Stimulated activated CD4-positive, alpha-beta T cell treated with anti-CD3 and anti-CD28 coated beads, Interleukin-1b, Interleukin-23, amount 100 ng/mL, for 48 hours (primary cell): Measurements from ENCODE around the gene PGLYRP4.

ENCODE experiments used
- DNase-seq: peaks from one replicate; pipeline ENCODE4 v3.0.0-alpha.2; 2020

The PGLYRP4 gene

DNA sequence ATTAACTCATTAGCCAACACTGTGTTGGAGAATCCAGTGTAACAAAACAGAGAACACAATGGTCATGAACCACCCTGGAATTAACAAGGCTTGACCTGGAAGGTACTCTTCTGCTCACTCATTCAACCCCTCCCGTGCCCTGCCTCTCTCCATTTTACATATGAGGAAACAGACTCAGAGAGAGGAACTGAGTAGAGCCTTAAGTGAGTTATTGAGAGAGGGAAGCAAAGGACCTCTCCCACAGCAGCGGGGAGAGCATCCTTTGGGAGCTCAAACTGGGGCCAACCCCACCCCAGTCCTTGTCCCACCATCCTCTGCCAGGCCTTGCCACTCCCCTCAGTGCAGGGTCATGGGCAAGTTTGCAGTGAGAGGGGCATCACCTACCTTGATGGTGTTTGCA is 25.4 kb upstream of the PGLYRP4 start:
- DNase-seq, result no peak

DNA sequence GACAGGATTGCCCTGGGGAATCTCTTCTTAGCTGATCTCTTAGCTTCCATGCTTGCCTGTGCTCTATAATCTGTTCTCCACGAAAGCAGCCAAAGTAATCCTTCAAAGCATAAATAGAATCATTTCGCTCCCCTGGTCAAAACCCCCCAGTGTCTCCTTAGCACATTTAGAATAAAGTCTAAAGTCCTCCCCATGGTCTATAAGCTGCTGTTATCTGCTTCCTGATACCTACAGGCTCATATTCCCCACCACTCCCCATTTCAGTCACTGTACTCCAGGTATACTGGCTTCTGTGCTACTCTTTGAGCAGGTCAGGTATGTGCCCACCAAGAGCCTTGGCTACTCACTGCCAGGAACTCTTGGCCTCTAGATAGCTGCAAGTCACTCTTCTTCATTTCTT is 23.9 kb upstream of the PGLYRP4 start:
- DNase-seq, result no peak

DNA sequence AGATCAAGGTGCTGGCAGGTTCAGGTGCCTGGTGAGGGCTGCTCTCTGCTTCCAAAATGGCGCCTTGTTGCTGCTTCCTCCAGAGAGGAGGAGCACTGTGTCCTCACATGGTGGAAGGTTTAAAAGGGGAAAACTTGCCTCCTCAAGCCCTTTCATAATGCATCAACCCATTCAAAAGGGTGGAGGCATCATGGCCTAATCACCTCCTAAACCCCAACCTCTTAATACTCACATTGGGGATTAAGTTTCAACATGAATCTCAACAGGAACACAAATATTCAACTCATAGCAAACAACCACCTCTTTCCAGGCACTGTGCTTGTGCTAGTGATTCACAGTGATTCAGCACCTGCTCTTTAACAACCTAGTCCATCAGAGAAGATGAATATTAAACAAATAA is 22.6 kb upstream of the PGLYRP4 start:
- no peak for DNase-seq

DNA sequence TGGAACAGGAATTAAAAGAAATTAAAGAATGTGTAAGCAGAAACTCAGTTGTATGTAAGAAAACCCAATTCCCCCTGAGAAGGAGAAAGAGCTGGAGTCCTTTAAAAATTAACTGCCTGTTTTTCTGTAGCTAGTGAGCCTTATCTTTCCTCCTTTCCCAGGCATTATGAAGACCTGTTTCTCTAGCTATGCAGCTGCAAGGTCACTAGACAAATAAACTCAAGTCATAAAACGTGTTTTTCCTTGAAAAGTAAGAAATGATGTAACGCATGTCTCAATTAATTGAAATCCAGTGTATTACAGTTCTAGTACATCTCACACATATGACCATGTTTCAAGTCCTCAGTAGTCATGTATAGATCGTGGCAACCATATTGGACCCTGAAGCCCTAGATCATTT is 21.5 kb upstream of the PGLYRP4 start:
- no peak for DNase-seq

DNA sequence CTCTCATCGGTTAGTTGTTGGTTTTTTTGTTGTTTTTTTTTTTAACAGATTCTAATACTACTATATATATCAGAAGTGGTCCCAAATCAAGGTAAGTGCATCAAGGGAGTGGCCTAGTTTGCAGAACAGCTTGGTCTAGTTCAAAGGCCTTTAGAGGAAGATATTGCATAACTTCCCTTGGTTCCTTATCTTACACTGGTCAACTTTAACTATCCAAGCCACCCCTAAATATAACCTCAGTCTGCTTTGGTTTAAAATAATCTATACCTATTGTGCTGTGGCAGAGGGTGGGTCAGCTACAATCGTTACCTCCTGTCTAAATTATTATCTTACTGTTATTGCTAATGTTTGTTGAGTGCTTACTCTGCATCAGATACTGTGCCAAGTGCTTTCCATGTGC is 19.9 kb upstream of the PGLYRP4 start:
- no peak for DNase-seq

DNA sequence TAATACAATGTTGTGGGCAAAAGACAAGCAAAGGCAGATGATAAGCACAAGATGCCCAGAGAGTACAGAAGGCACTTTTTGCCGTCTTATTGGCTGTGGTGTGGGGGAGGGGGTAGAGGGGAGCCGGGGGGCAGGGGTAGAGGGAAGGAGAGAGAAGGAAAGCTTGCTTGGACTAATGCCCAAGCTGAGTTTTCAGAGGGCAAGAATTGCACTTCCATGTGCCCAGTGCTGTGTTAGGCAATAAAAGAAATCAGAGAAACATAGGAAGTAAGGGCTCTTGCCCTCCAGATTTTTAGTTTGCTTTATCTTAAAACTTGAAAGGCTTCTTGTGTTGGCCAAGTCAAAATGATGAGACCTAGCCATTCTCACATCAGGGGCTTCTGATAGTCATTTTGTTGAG is 18.4 kb upstream of the PGLYRP4 start:
- DNase-seq, result no peak

DNA sequence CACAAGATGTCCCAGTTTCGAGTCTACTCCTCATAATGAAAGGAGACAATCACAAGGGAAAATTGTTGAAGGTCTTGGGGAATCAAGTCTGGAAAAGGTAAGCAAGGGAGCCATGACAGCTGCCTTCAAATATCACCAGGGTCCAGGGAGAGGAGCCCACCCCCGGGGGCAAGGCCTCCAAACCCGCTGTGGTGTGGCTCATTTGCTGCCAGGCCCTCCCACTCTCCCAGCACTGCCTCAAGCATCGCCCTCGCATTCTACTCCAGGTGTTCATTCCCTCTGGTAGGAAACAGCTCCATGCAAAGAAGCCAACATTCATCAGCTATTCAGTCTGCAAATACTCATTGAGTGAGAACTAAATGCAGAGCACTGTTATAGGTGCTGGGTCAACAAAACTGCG is 17.6 kb upstream of the PGLYRP4 start:
- DNase-seq, result no peak

DNA sequence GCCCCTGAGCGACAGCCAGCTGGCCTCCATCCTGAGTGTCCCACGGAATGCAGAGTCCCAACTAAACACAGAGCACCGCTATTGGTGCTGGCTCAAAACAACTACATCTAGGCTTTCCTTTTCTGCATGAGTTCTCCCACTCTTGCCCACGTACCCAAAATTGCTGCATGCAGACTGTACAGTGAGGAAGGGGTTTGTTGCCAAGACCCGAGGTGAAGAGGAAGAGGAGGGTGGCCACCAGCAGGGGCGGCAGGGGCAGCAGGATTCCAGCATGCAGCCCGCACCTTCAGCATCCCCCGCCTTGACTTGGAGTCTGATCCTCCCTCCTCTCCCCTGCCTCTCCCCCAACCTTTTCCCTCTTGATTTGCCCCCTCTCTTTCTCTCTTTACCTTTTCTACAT is 17.1 kb upstream of the PGLYRP4 start:
- DNase-seq, result no peak

DNA sequence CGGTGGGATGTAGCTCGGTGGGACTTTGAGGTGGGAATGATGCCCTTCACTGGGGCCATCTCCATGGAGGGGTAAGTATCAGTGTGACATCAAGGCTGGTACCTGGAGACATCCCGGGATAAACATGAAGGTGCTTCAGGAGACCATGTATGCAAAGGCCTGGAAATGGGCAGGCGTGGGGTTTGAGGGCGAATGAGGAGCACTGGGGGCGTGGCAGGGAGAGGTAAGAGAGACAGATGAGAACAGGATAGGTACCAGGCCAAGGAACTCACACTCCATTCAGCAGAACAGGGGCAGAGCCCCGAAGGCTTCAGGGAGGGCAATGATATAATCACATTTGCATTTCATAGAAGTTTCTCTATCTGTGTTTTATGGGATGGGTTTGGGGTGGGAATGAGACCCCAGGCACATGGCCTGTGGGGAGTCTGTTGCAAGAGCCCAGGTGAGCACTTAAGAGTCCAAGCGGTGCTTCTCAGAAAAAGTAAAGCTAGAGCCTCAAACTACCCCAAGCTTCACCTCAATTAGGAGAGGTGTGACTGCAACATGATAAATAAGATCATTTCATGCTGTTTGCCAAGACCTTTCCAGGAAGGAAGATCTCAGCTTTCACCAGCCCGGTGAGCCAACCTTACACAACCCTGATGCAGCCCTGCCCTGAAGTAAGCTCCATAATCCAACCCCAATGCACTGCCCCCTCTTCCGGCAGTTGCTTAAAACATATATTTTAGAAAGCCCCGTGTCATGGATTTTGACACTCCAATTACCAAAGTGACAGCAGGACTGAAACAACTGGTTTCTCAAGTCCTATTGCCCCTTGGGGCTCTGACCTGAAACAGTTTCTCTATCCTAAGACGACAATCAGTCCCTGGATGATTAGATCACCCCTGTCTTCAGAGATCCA is 16.4 kb upstream of the PGLYRP4 start:
- no peak for DNase-seq

DNA sequence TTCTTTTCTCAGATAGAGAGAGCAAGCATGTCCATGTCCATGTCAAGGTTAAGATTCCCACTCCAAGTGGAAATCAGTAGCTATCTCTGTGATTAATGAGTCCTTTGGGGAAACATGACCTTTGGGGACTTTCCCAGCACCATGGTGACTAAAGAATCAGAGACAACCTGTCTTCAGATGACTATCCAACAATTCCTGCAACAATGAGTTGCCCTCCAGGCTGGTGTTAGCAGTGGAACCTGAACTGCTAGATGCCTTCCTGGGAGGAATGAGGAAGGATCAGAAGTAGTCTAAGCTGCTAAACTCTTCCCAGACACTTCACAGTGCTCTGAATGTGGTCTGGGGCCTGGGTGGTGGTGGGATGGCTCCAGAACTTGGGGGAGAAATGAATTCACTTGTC is 15.5 kb upstream of the PGLYRP4 start:
- no peak for DNase-seq

DNA sequence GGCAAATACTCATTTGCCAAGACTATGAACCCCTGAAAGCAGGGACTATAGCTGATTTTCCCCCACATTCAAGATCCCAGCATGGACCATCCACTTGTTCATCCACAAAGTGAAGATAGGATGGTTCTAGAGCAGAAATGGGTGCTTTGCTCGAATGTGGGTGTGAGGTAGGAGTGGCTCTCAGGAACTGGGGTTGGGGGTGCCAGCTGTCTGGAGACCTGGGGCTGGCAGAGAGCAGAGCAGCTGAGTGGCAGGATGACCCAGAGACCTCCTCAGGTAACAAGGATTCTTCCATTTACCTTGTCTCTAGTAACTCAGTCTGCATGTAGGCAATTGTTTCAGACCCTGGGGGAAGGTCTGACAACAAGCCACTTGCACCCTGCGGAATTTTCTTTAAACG is 15.0 kb upstream of the PGLYRP4 start:
- DNase-seq, result no peak

DNA sequence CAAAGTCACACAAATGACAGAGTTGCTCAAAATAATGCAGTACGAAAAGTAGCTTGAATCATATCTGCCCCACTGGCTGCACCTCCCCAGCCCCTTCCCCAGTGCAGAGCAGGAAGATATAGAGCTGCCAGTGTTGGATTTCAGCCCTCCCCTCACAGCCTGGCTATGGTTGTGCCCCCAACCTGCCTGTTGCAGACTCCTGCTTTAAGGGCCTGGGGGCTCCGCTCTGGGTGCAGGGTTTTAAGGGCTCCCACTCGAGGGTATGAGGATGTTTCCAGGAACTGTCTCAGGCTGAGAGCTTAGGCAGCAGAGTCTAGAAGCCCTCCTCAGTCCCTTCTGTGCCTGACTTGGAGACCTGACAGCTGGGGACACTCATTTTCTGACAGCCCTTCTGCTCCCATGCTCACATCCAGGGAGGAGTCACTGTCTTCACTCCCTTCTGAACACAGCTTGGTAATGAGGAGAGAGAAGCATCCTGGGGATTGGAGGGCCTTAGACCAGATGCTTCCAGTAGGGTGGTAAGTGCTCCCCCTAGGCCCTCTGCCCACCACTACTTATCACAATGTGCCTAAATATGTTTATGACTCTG is 13.6 kb upstream of the PGLYRP4 start:
- DNase-seq, result no peak

DNA sequence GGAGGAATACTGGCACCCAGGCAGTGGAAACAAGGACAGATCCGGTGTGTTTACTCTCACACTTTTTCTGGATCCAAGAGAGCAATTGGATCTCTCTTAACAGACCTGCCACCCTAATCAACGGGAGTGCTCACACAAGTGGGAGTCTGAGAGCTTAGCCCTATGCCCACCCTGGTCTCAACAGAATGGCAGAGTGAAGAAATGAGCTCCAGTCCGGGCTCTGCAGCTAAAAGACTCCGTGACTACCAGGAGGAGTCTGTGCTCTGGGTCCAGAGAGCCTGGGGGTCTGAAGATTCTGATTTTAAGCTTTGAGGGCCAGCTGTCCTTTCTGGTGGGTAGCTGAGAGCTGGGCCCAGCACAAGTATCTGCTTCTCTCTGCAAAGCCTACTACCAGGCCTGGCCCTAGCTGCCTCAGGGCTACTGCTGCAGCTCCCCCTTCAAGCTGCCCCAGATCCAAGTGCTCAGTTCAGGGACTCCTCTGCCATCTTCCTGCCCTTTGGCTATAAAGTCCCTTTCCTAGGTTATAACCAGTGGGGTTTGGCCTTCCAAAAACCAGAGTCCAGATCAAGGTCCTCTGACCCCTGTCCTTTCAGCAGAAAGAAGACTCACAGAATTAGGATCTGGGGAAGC is 13.0 kb upstream of the PGLYRP4 start:
- DNase-seq, result no peak

DNA sequence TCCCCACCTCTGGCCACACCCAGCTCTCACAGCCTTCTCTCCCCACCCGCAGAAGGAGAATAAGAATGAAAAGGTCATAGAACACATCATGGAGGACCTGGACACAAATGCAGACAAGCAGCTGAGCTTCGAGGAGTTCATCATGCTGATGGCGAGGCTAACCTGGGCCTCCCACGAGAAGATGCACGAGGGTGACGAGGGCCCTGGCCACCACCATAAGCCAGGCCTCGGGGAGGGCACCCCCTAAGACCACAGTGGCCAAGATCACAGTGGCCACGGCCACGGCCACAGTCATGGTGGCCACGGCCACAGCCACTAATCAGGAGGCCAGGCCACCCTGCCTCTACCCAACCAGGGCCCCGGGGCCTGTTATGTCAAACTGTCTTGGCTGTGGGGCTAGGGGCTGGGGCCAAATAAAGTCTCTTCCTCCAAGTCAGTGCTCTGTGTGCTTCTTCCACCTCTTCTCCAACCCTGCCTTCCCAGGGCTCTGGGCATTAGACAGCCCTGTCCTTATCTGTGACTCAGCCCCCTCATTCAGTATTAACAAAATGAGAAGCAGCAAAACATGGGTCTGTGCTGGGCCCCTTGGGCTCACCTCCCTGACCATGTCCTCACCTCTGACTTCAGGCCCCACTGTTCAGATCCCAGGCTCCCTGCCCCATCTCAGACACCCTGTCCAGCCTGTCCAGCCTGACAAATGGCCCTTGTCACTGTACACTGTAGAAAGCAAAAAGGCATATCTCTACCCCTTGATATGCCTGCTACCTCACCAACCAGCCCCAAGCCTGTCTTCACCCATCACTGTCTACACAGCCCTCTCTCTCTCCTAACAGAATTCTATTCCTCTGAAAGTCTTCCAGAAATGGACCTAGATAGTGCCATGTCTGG is 12.2 kb upstream of the PGLYRP4 start:
- DNase-seq, result no peak

DNA sequence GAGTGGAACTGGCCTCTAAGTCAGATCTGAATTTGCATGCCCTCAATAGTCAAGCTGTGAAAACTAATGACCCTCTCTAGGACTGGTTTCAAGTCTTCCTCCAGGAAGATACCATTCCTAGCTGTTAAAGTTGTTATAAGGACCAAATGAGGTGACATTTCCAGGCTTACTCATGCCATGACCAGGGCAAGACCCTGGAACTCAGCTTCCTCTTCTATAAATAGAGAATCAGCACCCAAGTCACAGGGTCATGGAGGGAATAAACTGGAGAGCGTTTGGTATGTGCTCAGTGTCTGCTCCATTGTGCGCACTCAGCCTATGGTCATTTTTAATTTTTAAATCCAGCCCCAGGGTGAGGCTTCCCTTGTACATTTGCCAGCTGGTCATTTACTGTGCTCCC is 11.5 kb upstream of the PGLYRP4 start:
- DNase-seq, result no peak

DNA sequence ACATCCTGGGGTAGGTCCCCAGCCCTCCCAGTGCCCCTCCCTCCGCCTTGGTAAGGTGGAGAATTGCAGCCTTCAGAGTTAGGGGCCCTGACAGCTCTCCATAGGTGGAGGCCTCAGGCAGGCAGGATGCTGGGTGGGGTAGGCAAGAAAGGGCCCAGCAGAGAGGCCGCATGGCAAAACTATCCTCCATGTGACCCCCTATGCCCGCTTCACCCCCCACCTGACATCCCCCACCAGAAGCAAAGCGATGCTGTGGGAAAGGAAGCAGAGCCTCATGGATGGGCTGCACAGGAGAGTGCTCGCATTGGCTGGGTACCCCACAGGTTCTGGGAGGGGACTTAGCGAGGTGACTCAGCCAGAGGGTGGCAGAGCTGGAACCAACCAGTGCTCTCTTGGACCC is 10.6 kb upstream of the PGLYRP4 start:
- no peak for DNase-seq

DNA sequence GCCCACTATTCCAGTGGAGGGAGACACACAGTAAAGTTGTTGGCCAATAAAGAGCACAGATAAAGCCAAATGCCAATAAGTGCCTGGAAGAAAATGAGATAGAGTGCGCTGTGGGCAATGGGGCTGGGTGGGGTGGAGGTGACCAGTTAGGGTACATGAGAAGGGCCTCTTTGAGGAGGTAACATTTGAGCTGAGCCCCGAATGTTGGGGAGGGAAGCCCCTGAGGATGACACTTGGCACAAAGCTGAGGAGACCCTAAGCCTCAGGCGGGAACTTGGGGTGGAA is 10.0 kb upstream of the PGLYRP4 start:
- DNase-seq, result no peak

DNA sequence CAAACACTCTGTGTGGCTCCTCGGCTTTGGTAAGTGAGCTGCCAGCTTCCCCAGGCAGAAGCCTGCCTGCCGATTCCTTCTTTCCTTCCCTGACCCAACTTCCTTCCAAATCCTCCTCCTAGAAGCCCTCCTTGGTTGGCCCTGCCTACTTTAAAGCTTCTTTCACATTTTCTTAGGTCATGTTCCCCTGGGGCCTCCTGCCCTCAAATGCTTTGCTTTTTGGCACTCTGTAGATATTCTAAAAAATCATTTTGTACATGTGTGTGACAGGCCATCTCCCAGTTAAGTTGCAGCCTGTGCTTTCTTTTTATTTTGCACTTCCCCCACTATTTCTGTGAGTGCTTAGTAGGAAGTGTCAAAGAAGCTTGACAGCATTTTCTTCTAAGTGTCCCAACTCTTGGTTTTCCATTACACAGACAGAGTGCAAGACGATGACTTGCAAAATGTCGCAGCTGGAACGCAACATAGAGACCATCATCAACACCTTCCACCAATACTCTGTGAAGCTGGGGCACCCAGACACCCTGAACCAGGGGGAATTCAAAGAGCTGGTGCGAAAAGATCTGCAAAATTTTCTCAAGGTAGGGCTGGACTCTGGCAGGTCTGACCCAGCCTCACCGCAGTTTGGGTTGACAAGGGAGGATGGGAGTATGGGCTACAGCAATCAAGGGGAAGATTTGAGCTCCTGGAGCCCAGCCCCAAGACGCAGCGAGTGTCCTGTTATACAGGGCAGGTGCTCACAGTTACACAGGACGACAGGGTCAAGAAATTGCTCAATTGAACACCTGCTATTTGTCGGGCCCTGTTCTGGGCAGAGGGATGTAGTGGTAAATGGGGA is 9.4 kb upstream of the PGLYRP4 start, which contains the start of gene S100A9:
Gene S100A9 (plus strand): TSS at position 2 of the 838 bp plus-strand sequence. CDS start 430 bp downstream, at position 432.
- DNase-seq, result no peak

DNA sequence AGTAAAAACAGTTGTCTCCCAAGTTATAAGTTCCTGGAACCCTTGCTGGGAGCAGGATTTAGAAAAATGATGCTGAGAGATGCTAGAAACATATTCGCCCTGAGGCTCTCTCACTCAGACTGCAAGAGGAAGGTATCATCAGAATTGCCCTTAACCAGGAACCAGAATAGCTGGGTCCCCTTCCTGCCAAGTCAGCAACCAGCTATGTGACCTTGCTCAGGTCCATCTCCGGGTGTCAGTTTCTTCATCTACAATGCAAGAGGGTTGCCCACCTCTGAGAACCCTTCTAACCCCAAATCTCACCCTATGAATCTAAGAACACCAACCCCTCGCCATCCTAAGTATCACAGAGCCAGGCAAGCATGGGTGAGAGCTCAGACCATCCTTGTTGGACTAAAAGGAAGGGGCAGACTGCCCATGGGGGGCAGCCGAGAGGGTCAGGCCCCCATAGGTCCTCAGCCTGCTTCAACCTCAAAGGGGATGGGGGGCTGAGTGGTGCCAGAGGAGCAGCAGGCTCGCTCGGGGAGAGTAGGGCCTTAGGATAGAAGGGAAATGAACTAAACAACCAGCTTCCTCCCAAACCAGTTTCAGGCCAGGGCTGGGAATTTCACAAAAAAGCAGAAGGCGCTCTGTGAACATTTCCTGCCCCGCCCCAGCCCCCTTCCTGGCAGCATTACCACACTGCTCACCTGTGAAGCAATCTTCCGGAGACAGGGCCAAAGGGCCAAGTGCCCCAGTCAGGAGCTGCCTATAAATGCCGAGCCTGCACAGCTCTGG is 8.6 kb upstream of the PGLYRP4 start:
- no peak for DNase-seq

DNA sequence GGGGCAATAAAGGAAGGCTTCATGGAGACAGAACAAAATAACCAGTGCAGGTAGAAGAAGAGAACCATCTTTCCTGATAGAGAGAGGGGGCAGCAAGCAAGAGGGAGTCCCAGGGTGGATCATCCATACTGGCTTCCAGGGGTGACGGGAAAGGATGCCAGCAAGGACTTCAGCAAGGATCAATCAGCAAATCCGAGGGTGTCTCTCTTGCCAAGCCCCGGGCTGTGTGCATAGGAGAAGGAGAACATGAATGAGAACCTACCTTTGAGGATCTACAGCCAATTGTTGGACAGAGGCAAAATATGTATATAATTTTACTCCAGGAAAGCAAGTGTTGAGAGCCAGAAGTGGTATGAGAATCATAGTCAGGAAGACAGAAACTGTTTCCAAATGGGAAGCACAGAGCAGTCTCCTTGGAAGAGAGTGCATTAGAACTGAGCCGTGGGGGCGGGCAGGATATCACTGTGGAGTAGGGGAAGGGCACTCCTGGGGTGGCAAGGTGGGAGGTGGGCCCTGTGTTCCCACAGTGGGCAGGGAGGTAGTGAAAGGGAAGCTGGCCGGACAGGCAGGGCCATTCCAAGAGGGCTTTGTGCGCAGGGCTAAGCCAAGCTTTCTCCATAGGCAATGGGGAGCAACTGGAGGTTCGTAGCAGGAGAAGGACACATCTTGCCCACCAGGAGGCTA is 7.9 kb upstream of the PGLYRP4 start:
- no peak for DNase-seq
